Naive thymus-derived CD4-positive, alpha-beta T cell (primary cell): ENCODE data around the gene ZNF107. TPM values are rescaled to one million over a fixed set of nuclear protein-coding genes. Genes with fewer than 3 reads are reported as not detected.

Experiments
- ATAC-seq: fragments of 150-1000 bp; cut with Tn5 transposase; 2 replicates; pipeline ENCODE4 v1.10.0; 2021; ENCODE audit warnings: mild to moderate bottlenecking, moderate library complexity
- CTCF ChIA-PET: fragments of 350-600 bp; sonication (Branson Sonifier 250); formaldehyde crosslinking; loops from one replicate; lab custom pipeline; 2021; ENCODE audit warnings: antibody characterized with exemption; lab: Charles Lee
- POLR2A ChIA-PET: fragments of 350-600 bp; sonication (Branson Sonifier 250); formaldehyde crosslinking; loops from one replicate; lab custom pipeline; 2021; ENCODE audit warnings: antibody characterized with exemption, inconsistent platforms; lab: Charles Lee
- DNase-seq, 9 donors: peaks; one replicate each; pipeline versions ENCODE4 v3.0.0 to v3.0.0-alpha.2; 2020 to 2022; ENCODE audit warnings: mixed read lengths in 1 of 9
- H3K27ac ChIP-seq: one replicate; pipeline ENCODE4 v1.7.0; 2013; ENCODE audit warnings: mild to moderate bottlenecking, low read depth, low read length, moderate library complexity
- H3K27me3 ChIP-seq, 2 donors: one replicate each; pipeline ENCODE4 v1.7.0; 2013; ENCODE audit warnings: low read length in 2 of 2, mild to moderate bottlenecking in 2 of 2, moderate library complexity in 2 of 2; ENCODE audit not compliant: control insufficient read depth in 2 of 2, insufficient read depth in 2 of 2
- H3K36me3 ChIP-seq, 3 experiments: 1 replicate in 2 of 3; 2 replicates in 1 of 3; pipeline ENCODE4 v1.7.0; 2013; ENCODE audit warnings: low read length in 3 of 3, mild to moderate bottlenecking in 3 of 3, moderate library complexity in 1 of 3; ENCODE audit not compliant: insufficient read depth in 3 of 3, control insufficient read depth in 2 of 3
- H3K4me1 ChIP-seq, 2 donors: one replicate each; pipeline ENCODE4 v1.7.0; 2013; ENCODE audit warnings: low read length in 2 of 2, mild to moderate bottlenecking in 2 of 2, moderate library complexity in 1 of 2; ENCODE audit not compliant: control insufficient read depth in 2 of 2, insufficient read depth in 2 of 2
- H3K4me3 ChIP-seq: 2 replicates; pipeline ENCODE4 v1.7.0; 2013; ENCODE audit warnings: mild to moderate bottlenecking, low read length
- H3K9me3 ChIP-seq, 3 experiments: 1 replicate in 2 of 3; 2 replicates in 1 of 3; pipeline ENCODE4 v1.7.0; 2013; ENCODE audit warnings: low read length in 3 of 3; ENCODE audit not compliant: control insufficient read depth in 2 of 3
- H3K27ac Mint-ChIP-seq, 9 donors: one replicate each; pipeline ENCODE4 v1.8.0; 2020 to 2022; ENCODE audit warnings: mixed read lengths in 9 of 9, mild to moderate bottlenecking in 8 of 9, moderate library complexity in 5 of 9, inconsistent platforms in 2 of 9
- H3K27me3 Mint-ChIP-seq, 5 donors: one replicate each; pipeline ENCODE4 v1.8.0; 2021 to 2022; ENCODE audit warnings: mixed read lengths in 5 of 5, mild to moderate bottlenecking in 1 of 5
- H3K36me3 Mint-ChIP-seq, 5 donors: one replicate each; pipeline ENCODE4 v1.8.0; 2020 to 2022; ENCODE audit warnings: mixed read lengths in 5 of 5, mild to moderate bottlenecking in 3 of 5, inconsistent platforms in 1 of 5
- H3K4me1 Mint-ChIP-seq, 7 donors: one replicate each; pipeline ENCODE4 v1.8.0; 2020 to 2022; ENCODE audit warnings: mixed read lengths in 7 of 7, mild to moderate bottlenecking in 3 of 7, inconsistent platforms in 1 of 7
- H3K4me3 Mint-ChIP-seq, 10 donors: one replicate each; pipeline ENCODE4 v1.8.0; 2020 to 2022; ENCODE audit warnings: mild to moderate bottlenecking in 10 of 10, mixed read lengths in 10 of 10, moderate library complexity in 6 of 10, inconsistent platforms in 2 of 10
- H3K9me3 Mint-ChIP-seq, 11 donors: one replicate each; pipeline ENCODE4 v1.8.0; 2020 to 2022; ENCODE audit warnings: mixed read lengths in 11 of 11, mild to moderate bottlenecking in 4 of 11, inconsistent platforms in 1 of 11, moderate library complexity in 1 of 11
- intact Hi-C, 2 donors: fragments of 100-400 bp; cut with micrococcal nuclease; formaldehyde crosslinking; loops; one replicate each; pipeline ENCODE4 v1.15.1; 2023
- polyA plus RNA-seq, 2 donors: library from polyadenylated mRNA; unstranded; fragments of 300-500 nt; fragmentation: Illumina TruSeq; gene quantifications; one replicate each; pipeline ENCODE4 v1.2.3, GENCODE V29; 2021
- total RNA-seq, 6 experiments: library from RNA in 5 of 6; stranded (reverse) in 5 of 6; gene quantifications; 1 replicate in 5 of 6; 2 replicates in 1 of 6; pipeline ENCODE4 v1.2.3 and lab custom pipeline; 2021 to 2026

Gene ZNF107
- total and polyA plus RNA-seq, 7 experiments from 2014 or later = 11.2 to 33.5 (median 15.6) TPM

DNA sequence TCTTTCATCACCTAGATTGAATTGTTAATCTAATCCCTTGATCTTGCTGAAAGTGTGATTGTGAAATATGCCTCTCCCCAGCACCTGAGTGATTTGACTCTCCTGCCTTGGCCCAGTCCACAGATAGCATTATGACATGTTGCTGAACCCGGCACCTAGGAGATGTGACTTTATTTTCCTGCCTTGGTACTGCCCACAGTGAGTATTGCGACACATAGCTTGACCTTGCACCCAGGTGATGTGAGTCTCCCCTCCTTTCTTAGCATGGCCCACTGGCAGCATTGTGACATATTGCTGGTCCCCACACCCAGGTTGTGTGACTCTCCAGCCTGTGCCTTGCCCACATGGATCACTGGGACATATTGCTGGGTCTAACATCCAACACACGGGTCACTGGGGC lies 32.5 kb upstream of the ZNF107 start:
- Mint-ChIP-seq H3K36me3 (no peaks in the 10 kb centered on the region), H3K9me3 (peaks cover 0 to 23% (median 0%) of the 10 kb centered on the region in 11 donors), H3K27me3 (no peaks in the 10 kb centered on the region), H3K4me3 (no peak overlapping the region), H3K27ac (no peak overlapping the region), H3K4me1 (no peaks in the 10 kb centered on the region)
- ChIA-PET CTCF (no interaction called here), POLR2A (no interaction called here)
- H3K9me3 ChIP-seq = no peaks in the 10 kb centered on the region
- no peak for ATAC-seq
- no peaks in the 10 kb centered on the region for H3K27me3 ChIP-seq
- no peaks in the 10 kb centered on the region for H3K36me3 ChIP-seq
- H3K4me1 ChIP-seq = no peaks in the 10 kb centered on the region
- intact Hi-C loops = loop anchor here (5.0 to 10.0 kb wide), 2 partner anchors 34 to 671 kb away; partner anchors contain the start of gene ZNF107 (in 1 of the 2)
- no peak for DNase-seq
- no peak overlapping the region for H3K4me3 ChIP-seq
- H3K27ac ChIP-seq = no peak overlapping the region

GRCh38 chr7:64634406-64635062 lies 31.4 kb upstream of the ZNF107 start:
- POLR2A ChIA-PET = no interaction called here
- ATAC-seq (no peak), DNase-seq (no peak)
- Mint-ChIP-seq H3K4me3 (no peak overlapping the region), H3K27ac (peak overlapping the region in 1 of 9 donors; percentile 13), H3K4me1 (no peaks in the 10 kb centered on the region), H3K27me3 (no peaks in the 10 kb centered on the region), H3K36me3 (no peaks in the 10 kb centered on the region), H3K9me3 (peaks cover 0 to 27% (median 0%) of the 10 kb centered on the region in 11 donors)
- Histone ChIP-seq H3K27ac (no peak overlapping the region), H3K27me3 (no peaks in the 10 kb centered on the region), H3K36me3 (no peaks in the 10 kb centered on the region), H3K4me3 (no peak overlapping the region), H3K4me1 (no peaks in the 10 kb centered on the region), H3K9me3 (no peaks in the 10 kb centered on the region)
- CTCF ChIA-PET = no interaction called here
- intact Hi-C loops = loop anchor here (5.0 to 10.0 kb wide), 2 partner anchors 33 to 670 kb away; partner anchors contain the start of gene ZNF107 (in 1 of the 2)

DNA sequence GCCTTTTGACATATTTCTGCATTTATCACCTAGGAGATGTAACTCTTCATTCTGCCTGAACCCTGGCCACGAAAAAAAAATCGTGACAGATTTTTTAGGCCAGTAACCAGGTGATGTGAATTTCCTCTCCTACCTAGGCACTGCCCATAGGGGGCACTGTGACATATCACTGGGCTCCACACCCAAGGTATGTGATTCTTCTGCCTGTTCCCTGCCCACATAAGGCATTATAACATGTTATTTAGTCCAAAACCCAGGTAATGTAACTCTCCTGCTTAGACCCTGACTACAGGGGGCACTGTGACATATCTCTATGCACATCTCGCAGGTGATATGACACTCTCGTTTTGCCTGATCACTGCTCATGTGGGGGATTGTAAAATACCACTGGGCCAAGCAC lies 29.5 kb upstream of the ZNF107 start:
- Mint-ChIP-seq H3K36me3 (no peaks in the 10 kb centered on the region), H3K4me3 (no peak overlapping the region), H3K4me1 (no peaks in the 10 kb centered on the region), H3K27me3 (no peaks in the 10 kb centered on the region), H3K9me3 (peaks cover 0 to 25% (median 0%) of the 10 kb centered on the region in 11 donors), H3K27ac (no peak overlapping the region)
- DNase-seq (no peak), ATAC-seq (peak; percentile 28)
- intact Hi-C loops = loop anchor here in 1 of 2 donors (10.0 kb wide), 1 partner anchor 668 kb away; no protein-coding TSS in a partner anchor
- no peak overlapping the region for H3K27ac ChIP-seq
- ChIA-PET POLR2A (no interaction called here), CTCF (no interaction called here)
- no peaks in the 10 kb centered on the region for H3K27me3 ChIP-seq
- H3K4me1 ChIP-seq = no peaks in the 10 kb centered on the region
- no peaks in the 10 kb centered on the region for H3K36me3 ChIP-seq
- no peaks in the 10 kb centered on the region for H3K9me3 ChIP-seq
- no peak overlapping the region for H3K4me3 ChIP-seq

- no peak overlapping the region for H3K27ac ChIP-seq
- no peaks in the 10 kb centered on the region for H3K9me3 ChIP-seq
- DNase-seq (no peak), ATAC-seq (no peak)
- ChIA-PET POLR2A (no interaction called here), CTCF (no interaction called here)
- no peaks in the 10 kb centered on the region for H3K36me3 ChIP-seq
- Mint-ChIP-seq H3K36me3 (no peaks in the 10 kb centered on the region), H3K9me3 (peaks cover 0 to 25% (median 0%) of the 10 kb centered on the region in 11 donors), H3K27me3 (no peaks in the 10 kb centered on the region), H3K4me3 (no peak overlapping the region), H3K27ac (no peak overlapping the region), H3K4me1 (no peaks in the 10 kb centered on the region)
- intact Hi-C loops = loop anchor here in 1 of 2 donors (10.0 kb wide), 1 partner anchor 667 kb away; no protein-coding TSS in a partner anchor
- no peaks in the 10 kb centered on the region for H3K4me1 ChIP-seq
- H3K27me3 ChIP-seq = no peaks in the 10 kb centered on the region
- no peak overlapping the region for H3K4me3 ChIP-seq
Observed at GRCh38 chr7:64637521-64638445, 28.1 kb upstream of the ZNF107 start.

DNA sequence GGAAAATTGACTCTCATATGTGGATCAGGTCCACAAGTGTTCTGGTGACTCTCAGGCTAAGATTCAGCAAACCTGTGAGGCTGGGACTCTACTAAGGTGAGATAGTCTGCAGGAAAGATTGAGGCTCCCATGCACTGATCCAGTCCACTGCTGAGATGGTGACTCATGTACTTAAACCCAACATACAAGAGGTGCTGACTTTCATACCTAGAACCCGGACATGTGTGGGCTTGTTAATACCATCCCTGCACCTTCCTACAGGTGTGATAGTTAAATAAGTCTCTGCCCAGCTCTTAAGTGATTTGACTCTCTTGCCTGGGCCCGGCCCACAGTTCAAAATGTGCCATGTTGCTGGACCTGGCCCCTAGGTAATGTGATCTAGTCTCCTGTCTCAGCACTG lies 27.1 kb upstream of the ZNF107 start:
- H3K27ac Mint-ChIP-seq = no peak overlapping the region
- no peaks in the 10 kb centered on the region for H3K36me3 ChIP-seq
- intact Hi-C loops = loop anchor here in 1 of 2 donors (10.0 kb wide), 1 partner anchor 666 kb away; no protein-coding TSS in a partner anchor
- H3K4me1 ChIP-seq = no peaks in the 10 kb centered on the region
- no peaks in the 10 kb centered on the region for H3K27me3 ChIP-seq
- ChIA-PET CTCF (no interaction called here), POLR2A (no interaction called here)
- no peaks in the 10 kb centered on the region for H3K36me3 Mint-ChIP-seq
- no peak overlapping the region for H3K4me3 Mint-ChIP-seq
- no peak overlapping the region for H3K27ac ChIP-seq
- H3K4me3 ChIP-seq = no peak overlapping the region
- ATAC-seq = no peak
- no peaks in the 10 kb centered on the region for H3K4me1 Mint-ChIP-seq
- no peak for DNase-seq
- H3K9me3 ChIP-seq = no peaks in the 10 kb centered on the region
- H3K9me3 Mint-ChIP-seq = peaks cover 0 to 32% (median 0%) of the 10 kb centered on the region in 11 donors
- H3K27me3 Mint-ChIP-seq = no peaks in the 10 kb centered on the region

GRCh38 chr7:64639267-64640001 lies 26.5 kb upstream of the ZNF107 start:
- ATAC-seq (peak; percentile 42), DNase-seq (peak in 1 of 9 donors; percentile 18)
- no peak overlapping the region for H3K27ac Mint-ChIP-seq
- Histone ChIP-seq H3K27ac (no peak overlapping the region), H3K36me3 (no peaks in the 10 kb centered on the region), H3K4me1 (no peaks in the 10 kb centered on the region), H3K4me3 (no peak overlapping the region), H3K9me3 (no peaks in the 10 kb centered on the region), H3K27me3 (no peaks in the 10 kb centered on the region)
- ChIA-PET POLR2A (no interaction called here), CTCF (no interaction called here)
- intact Hi-C loops = loop anchor here in 1 of 2 donors (10.0 kb wide), 1 partner anchor 665 kb away; no protein-coding TSS in a partner anchor
- no peaks in the 10 kb centered on the region for H3K27me3 Mint-ChIP-seq
- H3K9me3 Mint-ChIP-seq = peaks cover 0 to 35% (median 0%) of the 10 kb centered on the region in 11 donors
- no peak overlapping the region for H3K4me3 Mint-ChIP-seq
- H3K36me3 Mint-ChIP-seq = no peaks in the 10 kb centered on the region
- H3K4me1 Mint-ChIP-seq = no peaks in the 10 kb centered on the region
